Breast epithelium (tissue), 3 donors: ENCODE measurements around the gene VPS13D.

Source experiments
- CTCF ChIP-seq, 3 donors: fragments of 450-650 bp; IDR thresholded peaks; one replicate each; pipeline ENCODE4 v1.5.1; 2016 to 2017; ENCODE audit warnings: antibody characterized with exemption in 3 of 3, mild to moderate bottlenecking in 3 of 3, moderate library complexity in 3 of 3
- POLR2A ChIP-seq: fragments of 450-650 bp; IDR thresholded peaks from one replicate; pipeline ENCODE4 v1.6.1; 2016; ENCODE audit warnings: antibody characterized with exemption, mild to moderate bottlenecking, moderate library complexity

- TF ChIP-seq CTCF (IDR thresholded peaks at IDR 0.05), result no peak
- TF ChIP-seq POLR2A, result no peak
These were observed 306.3 kb downstream of the VPS13D start for GRCh38 chr1:12536023-12536639.
